ENCODE results near the gene CARMIL1. TPM values are rescaled to one million over a fixed set of nuclear protein-coding genes. Genes with fewer than 3 reads are reported as not detected.

Gene CARMIL1
- total RNA-seq, 1 donor from 2014 or later = 37.6 TPM

DNA sequence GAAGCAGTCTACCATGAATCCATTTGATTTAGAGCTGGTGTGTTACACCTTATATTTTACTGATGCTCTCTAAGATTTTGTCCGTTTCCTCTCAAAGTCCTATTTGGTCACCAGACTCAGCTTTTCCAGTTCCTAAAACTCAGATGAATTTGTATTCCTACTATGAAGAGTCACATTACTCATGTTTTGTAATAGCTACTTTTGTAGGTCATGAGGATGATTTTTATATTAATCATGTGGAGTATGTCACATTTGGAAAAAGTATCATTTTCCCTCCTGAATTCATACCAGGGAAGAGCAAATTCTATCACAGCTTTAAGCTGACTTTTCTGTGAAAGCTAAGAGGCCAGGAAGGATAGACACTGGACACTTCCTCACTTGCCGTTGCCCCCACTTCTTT lies 232.2 kb downstream of the CARMIL1 start:
- no peaks in the 10 kb centered on the region for H3K9me3 ChIP-seq
- H3K27ac ChIP-seq = no peak overlapping the region
- intact Hi-C loops (cut with DNase I) = no loop called here
- DNase-seq (no peak), ATAC-seq (no peak)
- no peaks in the 10 kb centered on the region for H3K27me3 ChIP-seq
- TF ChIP-seq, protein P1, sequence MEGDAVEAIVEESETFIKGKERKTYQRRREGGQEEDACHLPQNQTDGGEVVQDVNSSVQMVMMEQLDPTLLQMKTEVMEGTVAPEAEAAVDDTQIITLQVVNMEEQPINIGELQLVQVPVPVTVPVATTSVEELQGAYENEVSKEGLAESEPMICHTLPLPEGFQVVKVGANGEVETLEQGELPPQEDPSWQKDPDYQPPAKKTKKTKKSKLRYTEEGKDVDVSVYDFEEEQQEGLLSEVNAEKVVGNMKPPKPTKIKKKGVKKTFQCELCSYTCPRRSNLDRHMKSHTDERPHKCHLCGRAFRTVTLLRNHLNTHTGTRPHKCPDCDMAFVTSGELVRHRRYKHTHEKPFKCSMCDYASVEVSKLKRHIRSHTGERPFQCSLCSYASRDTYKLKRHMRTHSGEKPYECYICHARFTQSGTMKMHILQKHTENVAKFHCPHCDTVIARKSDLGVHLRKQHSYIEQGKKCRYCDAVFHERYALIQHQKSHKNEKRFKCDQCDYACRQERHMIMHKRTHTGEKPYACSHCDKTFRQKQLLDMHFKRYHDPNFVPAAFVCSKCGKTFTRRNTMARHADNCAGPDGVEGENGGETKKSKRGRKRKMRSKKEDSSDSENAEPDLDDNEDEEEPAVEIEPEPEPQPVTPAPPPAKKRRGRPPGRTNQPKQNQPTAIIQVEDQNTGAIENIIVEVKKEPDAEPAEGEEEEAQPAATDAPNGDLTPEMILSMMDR (IDR thresholded peaks at IDR 0.05) = no peak
- peaks cover 8% of the 10 kb centered on the region for H3K36me3 ChIP-seq
- H3K4me1 ChIP-seq = no peaks in the 10 kb centered on the region
- H3K4me3 ChIP-seq = no peak overlapping the region

DNA sequence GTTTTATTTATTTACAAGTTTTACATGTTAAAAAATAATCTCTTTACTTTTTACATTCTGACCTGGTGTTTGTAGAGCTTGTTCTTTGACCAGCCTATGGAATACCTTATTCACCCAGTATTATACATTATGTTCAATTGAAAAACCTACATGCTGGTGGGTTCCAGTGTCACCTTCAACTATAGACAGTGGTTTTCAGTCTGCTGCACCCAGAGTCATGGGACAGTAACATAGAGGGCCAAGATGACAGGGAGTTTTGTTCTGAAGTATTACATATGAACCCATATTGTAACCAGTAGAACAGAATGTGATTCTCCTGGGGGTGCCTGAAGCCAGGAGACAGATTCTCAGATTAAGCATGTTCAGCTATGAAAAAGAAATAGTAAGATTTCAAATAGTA lies 233.4 kb downstream of the CARMIL1 start:
- H3K27ac ChIP-seq = no peak overlapping the region
- no peak for ATAC-seq
- TF ChIP-seq, protein P1 (IDR thresholded peaks at IDR 0.05) = no peak
- H3K9me3 ChIP-seq = no peaks in the 10 kb centered on the region
- intact Hi-C loops (cut with DNase I) = no loop called here
- DNase-seq = no peak
- peaks cover 18% of the 10 kb centered on the region for H3K36me3 ChIP-seq
- H3K4me3 ChIP-seq = no peak overlapping the region
- H3K27me3 ChIP-seq = no peaks in the 10 kb centered on the region
- no peaks in the 10 kb centered on the region for H3K4me1 ChIP-seq

DNA sequence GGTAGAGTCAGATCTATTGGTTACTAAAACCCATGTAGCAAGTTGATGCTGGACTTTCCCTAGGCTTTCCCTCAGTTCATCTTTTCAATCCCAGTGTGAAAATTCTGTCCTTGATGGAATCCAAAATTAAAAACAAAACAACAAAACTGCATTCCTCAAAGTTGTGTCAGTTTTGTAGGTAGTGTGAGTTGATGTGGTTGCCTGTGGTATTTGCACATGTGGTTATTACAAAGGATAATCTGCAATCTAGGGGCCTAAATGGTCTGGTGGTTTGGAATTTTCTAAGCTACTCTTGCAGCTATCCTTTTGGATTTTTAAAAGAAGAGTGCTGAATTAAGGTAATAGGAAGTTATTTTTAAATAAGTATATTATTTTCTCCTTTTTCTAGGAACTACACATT lies 240.7 kb downstream of the CARMIL1 start:
- no peak for DNase-seq
- Histone ChIP-seq H3K9me3 (no peaks in the 10 kb centered on the region), H3K27ac (no peak overlapping the region), H3K4me1 (no peaks in the 10 kb centered on the region), H3K27me3 (no peaks in the 10 kb centered on the region), H3K36me3 (peaks cover 60% of the 10 kb centered on the region), H3K4me3 (no peak overlapping the region)
- intact Hi-C loops (cut with DNase I) = no loop called here
- TF ChIP-seq, protein P1 (IDR thresholded peaks at IDR 0.05) = no peak
- ATAC-seq = no peak

DNA sequence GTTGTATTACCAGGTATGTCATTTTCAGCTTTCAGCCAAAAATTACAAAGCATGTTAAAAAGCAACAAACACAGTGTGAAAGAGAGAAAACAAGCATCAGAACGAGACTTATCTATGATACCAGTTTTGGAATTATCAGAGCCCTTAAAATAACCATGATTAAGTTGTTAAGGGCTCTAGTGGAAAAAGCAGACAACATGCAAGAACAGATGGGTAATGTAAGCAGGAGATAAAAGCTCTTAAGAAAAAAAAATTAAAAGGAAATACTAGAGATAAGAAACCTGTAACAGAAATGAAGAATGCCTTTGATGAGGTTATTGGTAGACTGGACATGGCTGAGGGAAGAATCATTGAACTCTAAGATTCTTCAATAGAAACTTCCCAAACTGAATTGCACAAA lies 245.4 kb downstream of the CARMIL1 start:
- H3K27me3 ChIP-seq = no peaks in the 10 kb centered on the region
- no peak overlapping the region for H3K4me3 ChIP-seq
- H3K27ac ChIP-seq = no peak overlapping the region
- ATAC-seq = no peak
- no peak for DNase-seq
- H3K9me3 ChIP-seq = no peaks in the 10 kb centered on the region
- peaks cover 38% of the 10 kb centered on the region for H3K36me3 ChIP-seq
- no peaks in the 10 kb centered on the region for H3K4me1 ChIP-seq
- TF ChIP-seq, protein P1 (IDR thresholded peaks at IDR 0.05) = no peak
- intact Hi-C loops (cut with DNase I) = no loop called here

DNA sequence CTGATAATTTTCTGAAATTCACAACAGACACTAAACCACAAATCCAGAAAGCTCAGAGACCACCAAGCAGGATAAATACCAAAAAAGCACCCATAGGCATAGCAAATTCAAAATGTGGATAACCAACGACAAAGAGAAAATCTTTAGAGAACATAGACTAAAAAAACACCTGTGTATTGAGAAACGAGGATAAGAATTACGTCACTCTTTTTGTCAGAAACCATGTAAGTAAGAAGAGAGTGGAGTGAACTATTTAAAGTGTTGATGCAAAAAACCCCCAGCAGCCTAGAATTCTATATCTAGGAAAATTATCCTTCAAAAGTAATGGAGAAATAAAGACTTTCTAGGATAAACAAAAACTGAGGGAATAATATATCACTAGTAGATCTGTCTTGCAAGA lies 245.9 kb downstream of the CARMIL1 start:
- peaks cover 36% of the 10 kb centered on the region for H3K36me3 ChIP-seq
- intact Hi-C loops (cut with DNase I) = no loop called here
- no peak overlapping the region for H3K4me3 ChIP-seq
- DNase-seq (no peak), ATAC-seq (no peak)
- no peaks in the 10 kb centered on the region for H3K4me1 ChIP-seq
- H3K27ac ChIP-seq = no peak overlapping the region
- H3K9me3 ChIP-seq = no peaks in the 10 kb centered on the region
- H3K27me3 ChIP-seq = no peaks in the 10 kb centered on the region
- TF ChIP-seq, protein P1 (IDR thresholded peaks at IDR 0.05) = no peak

DNA sequence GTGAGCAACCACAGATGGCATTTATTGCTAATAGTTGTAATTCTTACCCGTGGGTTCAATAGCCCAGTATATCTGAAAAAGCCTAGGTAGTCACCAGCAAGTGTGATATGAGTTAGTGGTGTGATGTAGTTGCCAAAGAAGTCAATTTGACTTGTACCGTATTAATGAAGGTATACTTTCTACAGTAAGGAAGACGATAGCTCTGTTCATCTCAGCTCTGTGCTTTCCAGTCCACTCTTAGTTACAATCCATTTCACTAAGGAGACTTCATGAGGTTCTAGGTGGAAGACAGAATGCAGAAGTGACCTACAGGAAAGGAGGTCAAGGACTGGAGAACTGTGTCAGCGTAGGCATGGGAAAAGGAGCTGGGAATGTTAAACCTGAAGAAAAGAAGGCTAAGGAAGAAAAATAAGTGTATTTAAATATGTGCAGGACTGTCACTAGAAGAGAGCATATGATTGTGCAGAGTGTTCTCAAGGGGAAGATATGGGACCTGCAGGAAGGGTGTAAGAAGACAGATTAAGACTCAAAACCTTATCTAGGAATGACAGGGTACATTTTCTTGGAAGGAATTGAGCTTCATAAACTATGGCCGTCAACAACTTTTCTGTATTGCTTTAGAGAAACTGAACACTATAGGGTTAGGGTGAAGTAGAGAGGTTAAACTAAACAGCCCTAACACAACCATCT lies 255.9 kb downstream of the CARMIL1 start:
- Histone ChIP-seq H3K4me3 (no peak overlapping the region), H3K4me1 (no peaks in the 10 kb centered on the region), H3K27ac (no peak overlapping the region), H3K27me3 (no peaks in the 10 kb centered on the region), H3K36me3 (peaks cover 18% of the 10 kb centered on the region), H3K9me3 (no peaks in the 10 kb centered on the region)
- intact Hi-C loops (cut with DNase I) = no loop called here
- TF ChIP-seq, protein P1 (IDR thresholded peaks at IDR 0.05) = no peak
- ATAC-seq (no peak), DNase-seq (no peak)

Data from upper lobe of right lung (tissue), 1 donor.